CD4-positive, alpha-beta T cell (primary cell): ENCODE data around the gene RASGRF2. TPM values are rescaled to one million over a fixed set of nuclear protein-coding genes. Genes with fewer than 3 reads are reported as not detected.

Experiments
- ATAC-seq: fragments of 200-7000 bp; cut with Tn5 transposase; one replicate; pipeline ENCODE4 v1.10.0; 2022; ENCODE audit warnings: mild to moderate bottlenecking; ENCODE audit not compliant: poor library complexity
- CTCF ChIA-PET: fragments of 350-600 bp; sonication (Branson Sonifier 250); formaldehyde crosslinking; loops from one replicate; lab custom pipeline; 2021; ENCODE audit warnings: antibody characterized with exemption, inconsistent platforms; lab: Charles Lee
- POLR2A ChIA-PET: fragments of 350-600 bp; sonication (Branson Sonifier 250); formaldehyde crosslinking; loops from one replicate; lab custom pipeline; 2021; ENCODE audit warnings: antibody characterized with exemption, inconsistent platforms; lab: Charles Lee
- DNase-seq, 14 experiments: peaks; one replicate each; pipeline ENCODE4 v3.0.0-alpha.2; 2013 to 2020; ENCODE audit warnings: mixed read lengths in 2 of 14
- H3K27ac ChIP-seq, 2 donors: one replicate each; pipeline versions ENCODE4 v1.5.1 to v1.7.0; 2013; ENCODE audit warnings: low read length in 2 of 2, low read depth in 1 of 2, mild to moderate bottlenecking in 1 of 2
- H3K27me3 ChIP-seq, 2 experiments: 1 replicate in 1 of 2; 2 replicates in 1 of 2; pipeline versions ENCODE4 v1.6.1 to v1.7.0; 2013; ENCODE audit warnings: low read length in 2 of 2, control low read depth in 1 of 2, mild to moderate bottlenecking in 1 of 2, moderate library complexity in 1 of 2; ENCODE audit not compliant: insufficient read depth in 2 of 2, control insufficient read depth in 1 of 2
- H3K36me3 ChIP-seq: one replicate; pipeline ENCODE4 v1.6.1; 2013; ENCODE audit warnings: low read length, control low read depth; ENCODE audit not compliant: insufficient read depth
- H3K4me1 ChIP-seq: one replicate; pipeline ENCODE4 v1.6.1; 2013; ENCODE audit warnings: low read length, control low read depth; ENCODE audit not compliant: insufficient read depth
- H3K4me3 ChIP-seq: one replicate; pipeline ENCODE4 v1.5.1; 2013; ENCODE audit warnings: mild to moderate bottlenecking, low read length, moderate library complexity
- H3K9me3 ChIP-seq, 2 experiments: 1 replicate in 1 of 2; 2 replicates in 1 of 2; pipeline versions ENCODE4 v1.6.1 to v1.7.0; 2013; ENCODE audit warnings: low read length in 2 of 2, mild to moderate bottlenecking in 2 of 2, control low read depth in 1 of 2, moderate library complexity in 1 of 2; ENCODE audit not compliant: control insufficient read depth in 1 of 2, insufficient read depth in 1 of 2
- H3K27ac Mint-ChIP-seq: one replicate; pipeline ENCODE4 v1.8.0; 2020; ENCODE audit warnings: mixed read lengths
- H3K27me3 Mint-ChIP-seq: one replicate; pipeline ENCODE4 v1.8.0; 2021; ENCODE audit warnings: mixed read lengths
- H3K36me3 Mint-ChIP-seq: one replicate; pipeline ENCODE4 v1.8.0; 2021; ENCODE audit warnings: low read depth, mixed read lengths
- H3K4me1 Mint-ChIP-seq: one replicate; pipeline ENCODE4 v1.8.0; 2021; ENCODE audit warnings: low read depth, mixed read lengths
- H3K4me3 Mint-ChIP-seq: one replicate; pipeline ENCODE4 v1.8.0; 2020; ENCODE audit warnings: mild to moderate bottlenecking, mixed read lengths
- H3K9me3 Mint-ChIP-seq: one replicate; pipeline ENCODE4 v1.8.0; 2020; ENCODE audit warnings: mixed read lengths
- intact Hi-C, 2 experiments: fragments of 100-400 bp; cut with DNase I in 1 of 2; cut with micrococcal nuclease in 1 of 2; formaldehyde crosslinking; loops; one replicate each; pipeline versions ENCODE4 v1.15.1 to v1.9.0; 2023 to 2025; cut with DNase I, micrococcal nuclease
- total RNA-seq, 174 experiments: library from RNA in 2 of 174; stranded (reverse) in 2 of 174; gene quantifications; one replicate each; pipeline ENCODE4 v1.2.3 and lab custom pipeline; 2021 to 2026
- TF ChIP-seq, protein P1 (sequence below): fragments of 200-600 bp; IDR thresholded peaks from one replicate; pipeline ENCODE4 v1.8.0; 2022; ENCODE audit warnings: antibody characterized with exemption, mild to moderate bottlenecking

Gene RASGRF2
- total RNA-seq, 2 experiments from 2014 or later, result 21.9 to 24.9 TPM

DNA sequence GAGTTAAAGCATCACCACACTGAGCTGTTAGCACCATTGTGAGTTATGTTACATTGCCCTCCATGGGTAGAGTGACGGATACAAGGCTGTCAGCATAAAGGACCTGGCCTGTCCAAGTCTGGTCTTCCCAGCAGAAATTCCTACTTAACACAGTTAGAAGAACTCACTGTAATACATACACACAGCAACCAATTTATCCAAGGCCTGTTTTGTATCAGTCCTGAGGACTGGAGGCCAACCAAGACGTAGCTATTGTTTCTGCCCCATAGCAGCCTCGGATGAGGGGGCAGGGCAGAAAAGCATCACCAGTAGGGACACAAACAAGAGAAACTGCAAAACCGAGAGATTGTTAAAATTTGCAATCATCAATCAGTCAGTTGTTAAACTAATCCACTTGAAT lies 206.9 kb downstream of the RASGRF2 start:
- Histone ChIP-seq H3K9me3 (no peaks in the 10 kb centered on the region), H3K4me3 (no peak overlapping the region), H3K4me1 (no peaks in the 10 kb centered on the region), H3K27ac (no peak overlapping the region), H3K27me3 (no peaks in the 10 kb centered on the region), H3K36me3 (no peaks in the 10 kb centered on the region)
- TF ChIP-seq, protein P1, sequence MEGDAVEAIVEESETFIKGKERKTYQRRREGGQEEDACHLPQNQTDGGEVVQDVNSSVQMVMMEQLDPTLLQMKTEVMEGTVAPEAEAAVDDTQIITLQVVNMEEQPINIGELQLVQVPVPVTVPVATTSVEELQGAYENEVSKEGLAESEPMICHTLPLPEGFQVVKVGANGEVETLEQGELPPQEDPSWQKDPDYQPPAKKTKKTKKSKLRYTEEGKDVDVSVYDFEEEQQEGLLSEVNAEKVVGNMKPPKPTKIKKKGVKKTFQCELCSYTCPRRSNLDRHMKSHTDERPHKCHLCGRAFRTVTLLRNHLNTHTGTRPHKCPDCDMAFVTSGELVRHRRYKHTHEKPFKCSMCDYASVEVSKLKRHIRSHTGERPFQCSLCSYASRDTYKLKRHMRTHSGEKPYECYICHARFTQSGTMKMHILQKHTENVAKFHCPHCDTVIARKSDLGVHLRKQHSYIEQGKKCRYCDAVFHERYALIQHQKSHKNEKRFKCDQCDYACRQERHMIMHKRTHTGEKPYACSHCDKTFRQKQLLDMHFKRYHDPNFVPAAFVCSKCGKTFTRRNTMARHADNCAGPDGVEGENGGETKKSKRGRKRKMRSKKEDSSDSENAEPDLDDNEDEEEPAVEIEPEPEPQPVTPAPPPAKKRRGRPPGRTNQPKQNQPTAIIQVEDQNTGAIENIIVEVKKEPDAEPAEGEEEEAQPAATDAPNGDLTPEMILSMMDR, result no peak
- intact Hi-C loops, result loop anchor here (5.0 to 10.0 kb wide), 2 partner anchors 480 to 482 kb away; no protein-coding TSS in a partner anchor
- ATAC-seq (no peak), DNase-seq (no peak)
- H3K36me3 Mint-ChIP-seq, result peaks cover 40% of the 10 kb centered on the region
- H3K27me3 Mint-ChIP-seq, result no peaks in the 10 kb centered on the region
- no peak overlapping the region for H3K4me3 Mint-ChIP-seq
- H3K9me3 Mint-ChIP-seq, result no peaks in the 10 kb centered on the region
- ChIA-PET CTCF (no interaction called here), POLR2A (no interaction called here)
- H3K4me1 Mint-ChIP-seq, result no peaks in the 10 kb centered on the region
- H3K27ac Mint-ChIP-seq, result no peak overlapping the region

DNA sequence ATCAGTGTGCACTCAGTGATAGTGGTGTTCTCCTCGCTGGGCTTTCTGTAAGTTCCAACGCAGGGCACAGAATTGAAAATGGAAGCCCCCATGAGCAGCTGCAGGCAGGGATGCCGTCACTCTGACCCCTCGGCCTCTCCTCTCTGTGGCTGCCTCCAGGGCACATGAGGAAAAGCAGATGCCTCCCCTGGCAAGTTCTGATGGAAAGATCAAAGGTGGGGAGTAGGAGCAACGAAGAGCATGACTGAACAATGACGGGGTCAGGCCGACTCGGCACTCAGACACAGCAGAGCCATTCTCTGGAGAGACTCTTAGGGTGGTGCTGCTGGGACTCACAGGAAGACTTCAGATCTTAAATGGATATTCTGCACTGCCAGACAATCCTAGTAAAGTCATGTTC lies 207.4 kb downstream of the RASGRF2 start:
- Mint-ChIP-seq H3K4me3 (no peak overlapping the region), H3K36me3 (peaks cover 40% of the 10 kb centered on the region), H3K27ac (no peak overlapping the region), H3K27me3 (no peaks in the 10 kb centered on the region), H3K9me3 (no peaks in the 10 kb centered on the region), H3K4me1 (no peaks in the 10 kb centered on the region)
- no peaks in the 10 kb centered on the region for H3K9me3 ChIP-seq
- H3K4me3 ChIP-seq, result no peak overlapping the region
- ChIA-PET CTCF (no interaction called here), POLR2A (no interaction called here)
- no peaks in the 10 kb centered on the region for H3K36me3 ChIP-seq
- H3K4me1 ChIP-seq, result no peaks in the 10 kb centered on the region
- intact Hi-C loops, result loop anchor here (5.0 to 10.0 kb wide), 2 partner anchors 480 to 483 kb away; no protein-coding TSS in a partner anchor
- H3K27ac ChIP-seq, result no peak overlapping the region
- H3K27me3 ChIP-seq, result no peaks in the 10 kb centered on the region
- DNase-seq, result no peak
- TF ChIP-seq, protein P1, result no peak
- no peak for ATAC-seq

DNA sequence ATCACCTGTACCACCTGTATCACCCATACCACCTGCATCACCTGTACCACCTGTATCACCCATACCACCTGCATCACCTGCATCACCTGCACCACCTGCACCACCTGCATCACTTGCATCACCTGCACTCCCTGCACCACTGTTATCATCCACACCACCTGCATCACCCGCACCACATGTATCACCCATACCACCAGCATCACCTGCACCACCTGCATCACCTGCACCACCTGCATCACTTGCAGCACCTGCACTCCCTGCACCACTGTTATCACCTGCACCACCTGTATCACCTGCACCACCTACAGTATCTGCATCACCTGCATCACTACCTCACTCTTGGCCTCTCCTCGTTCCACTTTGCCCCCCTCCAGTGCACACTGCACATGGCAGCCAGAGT lies 209.8 kb downstream of the RASGRF2 start:
- Mint-ChIP-seq H3K4me1 (no peaks in the 10 kb centered on the region), H3K4me3 (no peak overlapping the region), H3K27ac (no peak overlapping the region), H3K9me3 (no peaks in the 10 kb centered on the region), H3K27me3 (no peaks in the 10 kb centered on the region), H3K36me3 (peaks cover 46% of the 10 kb centered on the region)
- ChIA-PET CTCF (no interaction called here), POLR2A (no interaction called here)
- H3K9me3 ChIP-seq, result no peaks in the 10 kb centered on the region
- no peaks in the 10 kb centered on the region for H3K36me3 ChIP-seq
- H3K4me3 ChIP-seq, result no peak overlapping the region
- no peak overlapping the region for H3K27ac ChIP-seq
- H3K4me1 ChIP-seq, result no peaks in the 10 kb centered on the region
- no peak for DNase-seq
- TF ChIP-seq, protein P1, result no peak
- no peaks in the 10 kb centered on the region for H3K27me3 ChIP-seq
- ATAC-seq, result no peak
- intact Hi-C loops, result loop anchor here (5.0 to 10.0 kb wide), 2 partner anchors 483 to 485 kb away; no protein-coding TSS in a partner anchor
